ENCODE data around the gene KDM4B. TPM values are rescaled to one million over a fixed set of nuclear protein-coding genes. Genes with fewer than 3 reads are reported as not detected.

Gene KDM4B
- total and polyA plus RNA-seq, 2 of the 8 experiments (the other 6 are each of a cell fraction or from before 2014, with no cell fraction given): 12.0 to 31.9 TPM

DNA sequence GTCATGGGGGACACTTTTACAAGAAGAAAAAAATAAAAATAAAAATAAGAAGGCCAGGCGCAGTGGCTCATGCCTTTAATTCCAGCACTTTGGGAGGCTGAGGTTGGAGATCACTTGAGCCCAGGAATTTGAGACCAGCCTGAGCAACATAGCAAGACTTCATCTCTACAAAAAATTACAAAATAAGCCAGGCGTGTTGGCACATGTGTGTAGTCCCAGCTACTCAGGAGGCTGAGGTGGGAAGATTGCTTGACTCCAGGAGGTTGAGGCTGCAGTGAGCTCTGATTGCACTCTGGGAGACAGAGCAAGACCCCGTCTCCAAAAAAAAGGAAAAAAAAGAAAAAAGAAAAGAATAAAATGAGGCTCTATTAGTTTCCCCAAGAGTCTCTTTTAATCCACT, 214.7 kb downstream of the KDM4B start (continued):
- TF ChIP-seq SUZ12 (IDR thresholded peaks at IDR 0.05; ENCODE audit: low read length) (no peak), ASH2L (IDR thresholded peaks at IDR 0.05; ENCODE audit: low read length) (no peak), EZH2 (IDR thresholded peaks at IDR 0.05; ENCODE audit: low read depth, low read length, severe bottlenecking) (no peak), CHD1 (IDR thresholded peaks at IDR 0.05; ENCODE audit: low read depth, low read length) (no peak), TBP (IDR thresholded peaks at IDR 0.05; ENCODE audit: low read depth, low read length) (no peak), HDAC6 (IDR thresholded peaks at IDR 0.05; ENCODE audit: low read depth, low read length) (no peak), ATF3 (IDR thresholded peaks at IDR 0.05; ENCODE audit: insufficient read depth, low read depth, low read length) (no peak)
